NCI-H128 (cell line): ENCODE results near the gene WDR86.

Experiments
- DNase-seq: peaks from one replicate; lab custom pipeline; 2025; ENCODE audit not compliant: unreplicated experiment; lab: John Stamatoyannopoulos, UW

The WDR86 gene

DNA sequence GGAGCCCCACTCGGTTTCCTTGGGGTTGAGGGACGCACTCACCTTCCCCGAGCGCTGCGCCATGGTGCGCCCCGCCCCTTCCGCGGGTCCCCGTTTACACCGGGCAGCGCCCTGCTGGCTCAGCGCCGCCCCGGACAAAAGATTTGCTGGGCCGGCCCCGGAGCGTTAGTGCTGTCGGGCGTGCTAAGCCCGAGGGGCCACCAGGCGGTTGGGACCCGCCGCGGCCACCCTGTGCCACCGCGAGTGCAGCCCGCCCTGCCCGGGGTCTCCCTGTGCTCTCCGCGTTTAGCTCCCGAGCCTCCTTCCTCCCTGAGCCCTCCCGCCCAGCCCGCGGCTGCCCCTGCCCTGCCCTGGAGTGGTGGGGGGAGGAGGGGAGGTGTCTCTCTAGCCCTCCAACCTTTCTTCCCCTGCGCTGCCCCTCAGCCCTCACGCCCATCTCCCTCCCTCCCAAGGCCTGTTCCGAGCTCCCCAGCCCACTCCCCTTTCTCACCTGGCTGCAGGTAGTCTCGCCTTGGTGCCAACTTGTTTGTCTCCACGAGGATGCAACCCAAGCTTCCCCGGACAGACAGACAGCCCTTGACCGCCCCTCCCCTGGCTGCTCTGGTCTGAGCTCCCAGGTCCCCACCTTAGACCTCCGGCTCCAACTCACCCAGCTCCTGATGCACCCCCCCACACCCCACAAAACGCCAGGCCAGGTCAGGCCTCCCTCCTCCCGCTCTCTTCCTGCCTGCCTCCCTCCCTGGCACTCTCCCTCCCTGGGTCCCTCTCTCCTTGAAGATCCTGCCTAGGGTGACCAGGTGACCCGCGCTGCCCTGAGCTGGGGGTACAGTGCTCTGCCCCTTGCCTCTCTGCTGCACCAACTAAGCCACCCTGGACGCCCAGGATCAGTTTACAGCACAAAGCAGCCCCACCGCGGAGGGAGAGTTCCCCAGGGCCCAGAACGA is 30.3 kb upstream of the WDR86 start, which contains the start of gene CRYGN:
TSS of gene CRYGN (minus strand) at position 287 of the 944 bp plus-strand sequence. CDS start at position 63, 224 bp downstream.
- DNase-seq, result no peak

DNA sequence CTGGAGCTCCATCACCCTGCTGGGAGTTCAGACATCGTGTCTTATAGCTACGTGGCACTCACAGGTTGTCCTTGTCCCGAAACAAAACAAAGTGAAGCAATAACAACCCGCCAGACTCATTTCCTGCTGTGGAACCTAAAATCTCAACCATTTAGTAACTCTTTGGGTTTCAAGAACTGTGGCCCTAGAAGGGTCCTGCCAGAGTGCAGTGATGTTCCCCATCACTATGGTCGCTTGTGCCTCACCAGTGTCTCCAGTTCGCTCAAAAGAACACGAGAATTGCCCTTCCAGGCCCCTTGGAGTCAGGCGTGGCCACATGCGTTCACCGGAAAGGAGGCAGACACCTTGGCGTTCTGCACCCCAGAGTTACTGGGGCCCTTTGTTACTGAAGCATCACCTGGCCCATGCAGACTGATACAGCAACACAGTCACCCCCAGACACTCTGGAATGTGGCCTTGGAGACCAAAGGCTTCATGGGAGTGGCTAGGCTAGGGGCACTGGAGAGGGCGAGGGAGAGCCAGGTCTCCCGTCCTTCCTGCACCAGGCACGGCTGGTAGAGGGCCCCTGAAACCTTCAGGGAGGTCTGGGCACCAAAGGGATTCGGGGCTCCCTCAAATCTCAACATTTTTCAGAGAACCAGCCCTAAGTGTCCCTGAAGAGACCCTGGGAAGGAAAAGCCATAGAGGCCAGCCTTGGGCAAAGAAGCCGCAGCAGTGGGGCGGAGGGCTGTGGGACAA is 29.2 kb upstream of the WDR86 start:
- DNase-seq, result no peak

DNA sequence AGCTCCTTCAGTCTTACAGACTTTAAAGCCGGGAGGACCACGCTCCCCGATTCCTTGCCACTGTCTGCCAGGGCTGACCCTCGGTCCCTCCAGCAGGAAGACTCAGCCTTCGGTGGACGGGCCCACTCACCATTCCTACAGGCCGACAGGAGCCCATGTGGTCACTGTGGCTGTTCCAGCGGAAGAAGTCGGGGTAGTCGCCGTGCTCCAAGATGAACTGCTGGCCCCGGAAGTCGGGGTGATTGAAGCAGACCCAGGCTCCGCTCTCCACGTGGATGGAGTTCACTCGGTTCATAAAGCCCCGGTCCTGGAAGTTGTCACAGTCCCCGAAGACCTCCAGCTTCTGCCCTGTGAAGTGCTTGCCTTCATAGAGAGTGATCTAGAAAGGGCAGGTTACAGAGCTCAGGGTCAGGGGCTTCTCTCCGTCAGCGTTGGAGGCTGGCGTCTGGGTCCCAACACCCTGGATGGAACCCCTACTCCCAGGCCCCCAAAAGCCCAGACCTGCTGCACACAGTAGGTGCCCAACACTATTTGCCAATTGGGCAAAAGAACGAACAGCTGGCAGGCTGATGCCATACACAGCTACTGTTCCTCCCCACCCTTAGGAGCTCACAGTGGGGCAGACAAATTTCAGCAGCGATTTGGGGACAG is 28.2 kb upstream of the WDR86 start:
- no peak for DNase-seq

DNA sequence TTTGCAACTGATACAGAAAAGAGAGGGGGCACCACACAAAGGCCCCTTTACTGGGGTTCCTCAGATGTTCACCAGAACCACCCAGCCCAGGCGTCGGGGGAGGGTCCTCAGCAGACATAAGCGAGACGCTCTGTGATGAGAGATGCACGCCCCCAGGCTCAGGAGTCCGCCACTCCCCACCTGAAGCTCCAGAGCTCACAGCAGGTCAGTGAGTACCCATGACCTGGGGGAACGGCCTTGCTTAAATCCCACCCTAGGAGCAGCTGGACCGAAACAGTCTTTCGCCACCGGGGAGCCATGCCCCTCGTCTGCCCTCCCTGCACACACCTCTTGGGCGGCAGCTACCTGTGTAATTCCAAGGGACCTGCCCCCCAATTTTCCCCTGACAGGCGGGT is 27.3 kb upstream of the WDR86 start:
- DNase-seq, result no peak

DNA sequence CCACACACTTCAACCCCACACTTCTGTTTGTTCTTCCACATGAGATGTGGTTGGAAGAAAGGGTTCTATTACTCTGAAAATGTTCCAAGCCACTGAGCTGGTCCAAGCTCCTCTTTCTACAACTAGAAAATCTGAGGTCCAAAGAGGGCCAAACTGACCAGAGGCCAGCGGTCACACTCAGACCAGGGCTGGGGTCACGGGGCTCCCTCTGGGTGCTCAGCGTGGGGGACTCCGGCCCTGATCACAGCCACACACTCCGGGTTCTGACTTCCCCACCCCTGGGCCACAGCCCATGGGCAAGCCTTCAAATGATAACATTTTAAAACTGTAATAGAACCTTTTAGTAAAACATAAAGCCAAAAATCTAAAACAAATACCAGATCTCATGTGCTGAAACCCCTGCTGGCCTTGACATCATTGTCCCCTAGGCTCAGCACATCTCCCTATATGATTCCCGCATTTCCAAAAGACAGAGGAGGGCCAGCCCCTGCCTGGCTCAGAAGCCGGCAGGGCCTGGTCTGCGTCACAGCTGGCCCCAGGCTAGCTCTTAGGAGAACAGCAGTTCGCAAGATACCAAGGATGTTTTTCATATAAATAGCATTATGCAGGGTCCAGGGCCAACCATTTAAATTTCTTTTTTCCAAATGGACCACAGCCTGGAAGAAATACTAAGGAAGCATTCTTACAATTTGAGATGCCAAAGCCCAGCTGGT is 26.8 kb upstream of the WDR86 start:
- DNase-seq, result no peak

DNA sequence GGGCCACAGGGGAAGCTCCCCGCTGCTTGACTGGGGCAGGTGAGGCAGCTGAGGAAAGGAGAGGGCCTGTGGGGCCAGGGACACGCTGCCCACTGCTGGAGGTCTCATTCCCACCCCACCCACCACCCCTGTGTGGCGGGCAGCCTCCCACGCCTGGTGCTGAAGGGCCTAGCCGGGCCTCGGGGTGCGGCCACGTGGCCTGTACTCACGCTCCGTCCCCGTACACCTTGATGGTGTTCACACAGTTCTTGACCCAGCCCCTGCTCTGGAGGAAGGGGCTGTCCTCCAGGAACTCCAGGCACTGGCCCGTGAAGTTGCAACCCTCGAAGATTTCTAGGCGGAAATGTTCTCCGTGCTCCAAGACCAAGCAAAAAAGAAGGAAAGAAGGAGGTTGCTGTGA is 26.1 kb upstream of the WDR86 start:
- no peak for DNase-seq

DNA sequence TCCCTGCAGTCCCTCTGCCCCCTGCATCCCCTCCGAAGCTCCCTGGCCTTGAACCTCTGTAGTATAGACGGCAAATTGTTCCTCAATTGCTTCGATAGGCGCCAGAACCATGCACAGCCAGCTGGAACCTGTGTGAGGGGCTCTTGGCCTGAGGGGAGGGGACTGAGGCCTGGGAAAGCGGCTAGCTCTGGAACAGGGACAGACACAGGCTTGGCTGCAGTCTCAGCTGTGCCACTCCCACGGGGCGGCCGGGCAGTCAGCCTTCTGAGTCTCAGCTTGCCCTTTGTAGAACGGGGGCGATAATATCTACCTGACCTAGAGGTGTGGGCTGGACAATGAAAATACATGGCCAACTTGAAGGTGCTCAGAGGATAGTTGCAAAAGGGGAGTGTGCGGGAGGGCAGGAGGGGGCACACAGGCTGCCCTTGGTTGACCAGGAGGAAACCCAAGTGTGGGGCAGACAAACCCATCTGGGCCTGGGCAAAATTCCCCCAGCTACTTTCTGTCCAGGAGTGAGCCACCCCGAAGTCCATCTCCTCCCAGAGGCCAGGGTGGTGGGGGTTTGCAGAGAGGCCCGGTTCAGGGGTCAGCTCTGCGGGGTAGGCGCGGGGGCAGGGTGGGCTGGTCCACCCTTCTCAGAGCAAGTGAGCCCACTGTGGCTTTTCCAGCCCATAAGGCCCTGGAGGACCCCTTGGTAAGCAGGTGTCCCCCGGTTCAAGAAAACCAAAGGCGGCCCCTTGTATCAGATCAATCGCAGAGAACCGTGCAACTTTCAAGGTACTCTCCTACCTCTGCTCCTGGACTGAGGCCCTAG is 25.5 kb upstream of the WDR86 start:
- no peak for DNase-seq

DNA sequence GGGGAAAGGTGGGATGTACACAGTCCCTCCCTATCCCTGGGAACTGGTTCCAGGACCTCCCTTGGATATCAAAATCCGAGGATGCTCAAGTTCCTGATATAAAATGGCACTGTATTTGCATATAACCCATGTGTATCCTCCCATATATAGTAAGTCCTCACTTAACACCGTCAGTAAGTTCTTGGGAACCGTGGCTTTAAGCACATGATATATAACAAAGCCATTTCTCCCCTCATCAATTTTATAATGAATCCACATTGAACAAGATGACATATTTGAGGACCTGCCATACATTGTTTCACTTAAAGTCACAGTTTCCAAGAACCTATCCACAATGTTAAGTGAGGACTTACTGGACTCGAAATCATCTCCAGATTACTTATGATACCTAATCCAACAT is 24.7 kb upstream of the WDR86 start:
- no peak for DNase-seq

DNA sequence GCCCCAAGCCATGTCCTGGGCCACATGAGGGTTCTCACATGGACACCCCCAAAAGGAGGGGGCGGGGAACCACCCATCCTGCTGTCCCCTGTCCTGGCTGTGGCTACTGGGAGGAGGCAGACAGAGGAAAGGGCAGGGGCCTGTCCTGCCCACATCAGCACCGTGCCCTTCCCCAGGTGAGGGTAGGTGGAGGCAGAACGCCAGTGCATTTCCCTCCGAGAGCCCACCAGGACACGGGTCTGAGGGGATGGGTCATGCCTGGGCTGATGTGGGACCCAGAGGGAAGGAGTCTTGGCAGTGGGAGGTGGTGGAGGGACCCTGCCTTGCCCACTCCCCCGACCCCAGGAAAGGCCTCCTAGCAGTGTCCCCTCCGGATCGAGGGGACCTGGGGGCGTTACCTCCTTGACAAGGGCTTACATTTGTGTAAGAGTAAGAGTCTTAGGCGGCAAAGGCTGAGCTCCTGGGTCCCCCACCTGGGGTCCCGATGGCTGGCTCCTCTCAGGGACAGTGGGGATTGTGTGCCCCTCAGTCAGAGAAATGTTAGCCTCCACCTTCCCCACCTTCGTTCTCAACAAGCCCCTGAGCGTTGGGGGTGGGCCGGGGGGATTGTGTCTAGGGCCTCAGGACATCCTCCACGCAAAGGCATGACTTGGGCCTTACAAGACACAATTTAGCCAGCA is 24.0 kb upstream of the WDR86 start:
- no peak for DNase-seq

DNA sequence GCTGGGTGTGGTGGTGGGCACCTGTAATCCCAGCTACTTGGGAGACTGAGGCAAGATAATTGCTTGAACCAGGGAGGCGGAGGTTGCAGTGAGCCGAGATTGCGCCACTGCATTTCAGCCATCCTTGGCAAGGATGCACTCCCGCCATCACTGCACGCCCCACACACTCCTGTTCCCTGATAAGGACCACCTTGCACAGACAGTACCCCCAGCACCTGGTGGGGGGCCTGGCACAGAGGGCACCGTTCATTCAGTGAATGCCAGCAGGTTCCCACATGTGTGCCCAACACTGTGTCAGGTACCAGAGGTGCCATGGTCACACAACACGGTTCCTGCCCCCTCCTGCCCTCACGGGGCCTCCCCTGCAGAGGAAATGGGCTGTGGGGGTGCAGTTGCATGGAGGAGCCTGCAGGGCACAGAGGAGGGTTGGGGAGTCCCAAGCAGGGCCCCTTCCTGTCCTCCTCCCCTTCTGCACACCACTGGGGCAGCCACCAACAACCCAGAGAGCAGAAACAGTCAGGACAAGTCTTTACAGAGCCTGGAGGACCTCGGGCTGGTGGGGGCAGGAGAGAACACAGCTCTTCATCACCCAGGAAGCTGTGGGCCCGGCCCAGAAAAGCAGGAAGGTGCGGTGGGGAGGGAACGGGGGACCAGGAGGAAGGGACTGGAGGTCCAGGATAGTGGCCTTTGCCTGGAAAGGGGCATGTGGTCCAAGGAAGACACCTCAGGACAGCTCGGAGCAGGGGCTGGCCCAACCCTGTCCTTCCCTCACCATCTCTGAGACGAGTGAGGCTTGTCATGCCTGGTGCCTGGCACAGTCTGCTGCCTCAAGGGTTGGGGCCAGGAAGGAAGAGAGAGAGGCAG is 23.1 kb upstream of the WDR86 start:
- no peak for DNase-seq

DNA sequence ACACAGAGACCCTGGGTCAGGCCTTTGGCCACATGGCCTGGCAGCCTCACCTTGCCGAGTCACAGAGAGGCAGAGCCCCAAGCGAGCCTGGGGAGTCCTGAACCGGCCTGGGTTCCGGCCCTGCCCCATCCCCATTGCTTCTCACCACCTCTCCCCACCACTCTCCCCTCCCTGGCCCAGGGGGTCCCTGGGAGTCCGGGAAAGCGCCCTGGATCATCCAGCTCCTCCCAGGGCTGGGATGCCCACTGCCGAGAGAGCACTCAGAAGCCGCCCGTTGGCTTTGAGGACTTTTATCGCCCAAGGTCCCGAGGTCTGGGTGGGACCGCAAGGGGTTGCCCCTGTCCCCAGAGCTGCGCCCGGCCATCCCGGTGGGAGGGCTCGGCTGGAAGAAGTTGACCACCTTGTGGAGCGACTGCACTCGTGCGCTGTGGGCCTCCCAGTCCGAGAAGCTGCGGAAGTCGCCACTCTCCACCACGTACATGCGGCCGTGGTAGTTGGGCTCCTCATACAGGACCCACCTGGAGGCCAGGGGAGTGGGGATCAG is 22.0 kb upstream of the WDR86 start:
- no peak for DNase-seq

DNA sequence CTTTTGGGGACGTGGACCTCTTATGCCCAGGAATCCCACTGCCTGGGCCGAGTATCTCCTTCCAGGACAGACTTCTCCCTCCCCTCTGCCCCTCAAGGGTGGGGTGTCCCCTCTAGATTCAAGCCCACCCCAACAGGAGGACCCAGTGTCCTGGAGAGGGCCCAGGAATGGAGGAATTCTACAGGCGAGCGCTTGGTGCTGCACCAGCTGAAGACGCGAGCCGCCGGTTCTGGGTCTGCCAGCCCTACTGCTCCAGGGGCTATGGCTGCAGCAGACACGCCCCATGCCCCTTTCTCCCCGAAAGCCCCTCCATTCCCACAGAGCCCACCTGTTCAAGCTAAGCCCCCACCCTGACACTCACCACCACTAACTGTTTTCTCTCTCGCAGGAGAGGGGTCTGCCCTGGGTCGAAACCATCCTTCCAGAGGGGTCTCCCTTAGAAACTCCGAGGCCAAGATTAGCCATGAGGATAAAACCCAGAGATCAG is 21.5 kb upstream of the WDR86 start:
- DNase-seq, result no peak

DNA sequence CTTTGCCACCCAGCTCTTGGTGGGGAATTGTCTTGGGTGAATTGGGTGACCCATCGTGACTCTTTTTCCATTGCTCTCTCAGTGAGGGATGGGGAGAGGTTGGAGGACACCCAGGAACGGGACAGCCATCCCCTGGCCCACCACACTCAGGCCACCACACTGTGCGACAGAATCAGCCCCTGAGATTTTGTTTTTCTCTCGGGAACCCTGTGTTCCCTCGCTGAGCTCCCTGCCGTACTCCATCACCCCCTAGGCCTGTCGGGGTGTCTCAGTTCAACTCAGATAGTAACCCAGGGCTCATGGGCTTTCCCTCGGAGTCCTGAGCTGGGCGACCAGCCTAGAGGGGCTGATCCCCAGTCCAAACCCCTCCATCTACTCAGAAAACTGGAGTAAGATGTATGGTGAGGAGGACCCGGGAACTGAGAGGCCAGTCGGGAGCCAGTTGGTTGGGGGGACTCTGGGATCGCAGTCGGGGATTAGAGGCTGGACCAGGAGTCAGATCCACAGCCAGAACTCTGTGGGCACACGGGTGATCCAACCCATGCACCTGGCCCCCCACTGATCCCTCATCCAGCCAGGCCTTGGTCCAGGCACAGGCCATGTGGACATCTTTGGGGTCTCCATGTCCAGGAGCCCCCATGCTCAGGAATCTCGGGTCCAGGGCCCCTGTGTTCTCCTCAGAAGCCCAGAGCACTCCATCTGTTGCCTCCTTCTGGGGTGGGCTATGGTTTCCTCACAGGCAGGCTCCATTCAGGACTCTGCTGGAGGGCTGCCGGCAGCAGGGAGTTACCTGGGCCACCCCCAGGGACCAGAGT is 20.8 kb upstream of the WDR86 start:
- no peak for DNase-seq

DNA sequence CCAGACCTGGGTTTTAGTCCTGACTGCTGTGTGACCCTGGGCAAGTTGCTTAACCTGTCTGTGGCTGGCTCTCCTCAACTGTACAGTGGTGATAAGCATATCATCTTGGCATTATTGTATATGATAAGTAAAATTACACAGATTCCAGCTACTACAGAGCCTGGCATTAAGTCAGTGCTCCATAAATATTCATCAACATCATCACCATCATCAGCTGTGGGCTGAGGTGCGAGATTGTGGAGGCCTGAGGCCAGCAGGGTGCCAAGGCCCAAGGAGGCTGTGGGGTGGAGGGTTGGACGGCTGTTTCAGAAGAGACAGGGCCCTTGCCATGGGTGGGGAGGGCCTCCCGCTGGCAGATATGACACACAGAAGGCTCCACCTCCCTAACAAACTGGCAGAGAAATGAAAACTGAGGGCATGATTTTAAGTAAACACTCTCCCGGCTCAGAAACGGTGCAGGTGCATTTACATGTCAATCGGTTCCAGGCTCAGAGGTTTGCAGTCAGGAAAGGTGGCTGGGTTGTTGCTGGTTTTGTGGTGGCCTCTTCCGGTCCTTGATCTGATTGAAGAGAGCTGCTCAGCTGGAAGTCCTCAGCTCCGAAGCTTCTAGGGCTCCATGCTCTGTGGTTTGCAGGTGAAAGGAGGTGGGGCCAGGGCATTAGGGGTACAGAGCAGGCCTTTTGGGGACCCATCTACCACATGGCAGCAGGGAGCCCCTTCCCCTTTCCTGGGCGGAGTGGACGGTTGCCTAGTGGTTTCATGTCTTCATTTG is 19.9 kb upstream of the WDR86 start:
- DNase-seq, result no peak

DNA sequence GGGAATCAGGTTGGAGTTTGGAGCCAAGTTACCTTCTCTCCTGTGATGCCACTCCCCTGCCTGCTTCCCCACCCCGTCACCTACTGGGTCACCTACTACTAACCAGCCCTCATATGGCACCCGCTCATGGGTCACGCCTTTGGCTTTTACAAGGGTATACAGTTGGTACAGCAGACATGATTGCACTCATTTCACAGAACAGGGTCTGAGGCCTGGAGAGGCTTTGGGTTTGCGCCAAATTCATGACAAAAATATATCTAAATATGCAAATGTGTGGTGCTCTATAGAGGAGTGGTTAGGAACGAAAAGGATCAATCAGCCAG is 19.4 kb upstream of the WDR86 start:
- DNase-seq, result no peak

DNA sequence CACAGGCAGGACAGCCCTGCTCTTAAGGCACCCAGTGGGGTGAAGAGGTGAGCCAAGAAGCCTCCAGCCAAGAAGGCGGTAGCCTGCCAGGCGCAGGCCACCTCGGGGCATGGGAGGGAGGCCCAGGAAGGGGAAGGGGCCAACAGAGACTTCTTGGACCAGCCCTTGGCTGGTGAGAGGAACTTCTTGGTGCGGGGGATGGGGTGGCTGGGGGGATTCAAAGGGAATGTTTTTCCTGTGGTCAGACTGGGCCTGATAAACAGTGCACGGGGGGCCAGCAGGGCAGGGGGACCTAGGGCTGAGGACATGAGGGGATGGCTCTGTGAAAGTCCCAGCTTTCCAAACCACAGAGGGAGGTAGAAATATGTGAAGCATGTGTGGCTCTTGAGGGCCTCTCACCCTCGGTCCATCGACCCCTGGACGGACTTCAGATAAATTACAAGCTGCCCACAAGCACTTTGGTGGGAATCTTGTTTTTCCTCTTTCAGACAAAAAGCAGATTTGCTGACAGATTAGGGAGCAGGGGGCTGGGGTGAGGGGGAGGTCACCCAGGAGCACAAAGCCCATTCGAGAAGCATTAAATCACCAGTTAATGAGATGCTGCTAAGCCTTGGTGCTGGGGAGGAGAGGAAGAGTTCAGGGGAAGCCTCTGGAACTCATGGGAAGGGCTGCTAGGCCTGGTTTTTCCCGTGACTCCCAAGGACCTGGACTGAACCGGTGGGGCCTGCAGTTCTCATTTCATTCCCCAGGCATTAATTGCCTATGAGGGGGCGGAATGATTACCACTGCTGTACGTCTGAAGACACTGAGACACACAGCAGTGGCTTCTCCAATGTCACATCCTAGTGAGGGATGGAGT is 18.8 kb upstream of the WDR86 start:
- no peak for DNase-seq
